GM18867 (cell line): ENCODE data around the gene SSX4B.
"Not testable (repeated sequence)": the region's sequence is repeated elsewhere in the genome, so short reads cannot be mapped to it uniquely, and the experiment has no call there.

Source experiments
- ATAC-seq: cut with Tn5 transposase; IDR thresholded peaks from one replicate; pipeline ENCODE4 v1.9.1; 2021; ENCODE audit warnings: mild to moderate bottlenecking, moderate library complexity; ENCODE audit not compliant: unreplicated experiment

SSX4B gene, protein sequence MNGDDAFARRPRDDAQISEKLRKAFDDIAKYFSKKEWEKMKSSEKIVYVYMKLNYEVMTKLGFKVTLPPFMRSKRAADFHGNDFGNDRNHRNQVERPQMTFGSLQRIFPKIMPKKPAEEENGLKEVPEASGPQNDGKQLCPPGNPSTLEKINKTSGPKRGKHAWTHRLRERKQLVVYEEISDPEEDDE

DNA sequence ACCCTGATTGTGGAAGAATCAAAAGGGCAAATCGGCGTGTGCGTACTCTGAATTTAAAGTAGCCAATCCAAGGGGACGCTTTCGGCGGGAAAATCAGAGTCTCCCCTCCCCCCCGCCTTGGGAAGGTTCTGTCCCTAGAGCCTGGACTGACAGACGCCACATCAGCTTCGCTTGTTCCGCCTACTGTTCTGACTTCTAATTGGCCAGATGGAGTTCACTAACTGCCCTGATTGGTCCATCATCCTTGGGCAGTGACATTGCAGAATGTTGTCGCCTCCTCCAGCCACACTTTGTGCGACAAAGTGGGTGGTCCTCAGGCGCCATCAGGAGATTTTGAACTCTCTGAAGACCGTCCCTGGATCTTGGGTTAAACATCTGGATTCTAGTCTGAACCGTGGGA lies at the start of gene SSX4B:
Gene SSX4B (minus strand): TSS at position 101 of the 400 bp plus-strand sequence. CDS start 588 bp downstream, outside the sequence.
- not testable (repeated sequence) for ATAC-seq

DNA sequence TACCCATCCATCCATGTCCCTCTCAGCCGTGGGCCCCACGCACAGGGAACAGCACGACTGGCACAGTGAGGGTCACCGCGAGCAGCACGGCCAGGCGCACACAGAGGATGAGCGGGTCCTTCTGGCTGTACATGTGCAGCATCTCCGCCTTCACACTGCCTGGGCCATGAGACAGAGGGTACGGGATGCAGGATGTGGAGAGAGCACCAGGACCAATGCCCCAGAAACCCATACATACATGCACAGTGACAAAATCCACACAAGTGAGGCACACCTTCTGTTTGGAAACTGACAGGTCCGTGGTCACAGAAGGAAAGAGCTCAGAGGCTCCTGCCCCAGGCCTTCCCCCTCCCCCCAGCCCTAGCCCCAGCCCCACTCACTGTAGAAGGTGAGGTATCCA lies 48.8 kb upstream of the SSX4B start:
- no peak for ATAC-seq

DNA sequence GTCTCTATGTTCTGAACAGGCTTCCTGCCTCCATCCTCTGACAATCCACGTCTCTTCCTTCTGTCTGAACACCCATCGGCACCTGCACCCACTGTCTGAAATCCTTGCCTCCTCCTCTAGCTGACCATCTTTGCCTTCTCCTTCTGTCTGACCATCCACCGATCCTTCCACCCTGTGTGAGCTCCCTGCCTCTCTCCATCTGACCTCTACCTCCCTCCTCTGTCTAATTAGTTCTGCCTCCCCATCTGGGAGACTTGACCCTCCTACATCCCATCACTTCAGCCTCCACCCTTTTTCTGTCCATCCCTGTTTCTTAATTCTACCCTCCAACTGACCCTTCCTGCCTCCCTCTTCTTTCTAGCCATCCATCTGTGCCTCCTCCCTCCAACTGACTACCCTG lies 48.3 kb upstream of the SSX4B start:
- ATAC-seq, result no peak

DNA sequence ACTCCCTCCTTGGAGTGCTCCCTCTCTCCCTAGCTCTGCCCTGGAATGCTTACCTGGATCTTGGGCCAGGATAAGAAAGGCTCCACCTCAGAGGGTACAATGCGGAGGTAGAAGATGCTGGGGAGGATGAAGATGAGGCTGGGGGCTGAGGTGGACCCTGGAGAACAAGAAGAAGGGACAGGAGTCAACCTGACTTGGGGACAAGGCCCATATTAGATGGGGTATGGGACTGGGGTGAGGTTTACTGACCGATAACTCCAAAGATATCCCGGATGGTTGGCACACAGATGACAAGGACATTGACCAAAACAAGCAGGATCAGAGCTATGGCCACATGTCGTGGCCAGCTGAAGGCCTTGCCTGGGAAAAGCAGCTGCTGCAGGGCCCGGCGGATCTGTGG lies 47.7 kb upstream of the SSX4B start:
- no peak for ATAC-seq

DNA sequence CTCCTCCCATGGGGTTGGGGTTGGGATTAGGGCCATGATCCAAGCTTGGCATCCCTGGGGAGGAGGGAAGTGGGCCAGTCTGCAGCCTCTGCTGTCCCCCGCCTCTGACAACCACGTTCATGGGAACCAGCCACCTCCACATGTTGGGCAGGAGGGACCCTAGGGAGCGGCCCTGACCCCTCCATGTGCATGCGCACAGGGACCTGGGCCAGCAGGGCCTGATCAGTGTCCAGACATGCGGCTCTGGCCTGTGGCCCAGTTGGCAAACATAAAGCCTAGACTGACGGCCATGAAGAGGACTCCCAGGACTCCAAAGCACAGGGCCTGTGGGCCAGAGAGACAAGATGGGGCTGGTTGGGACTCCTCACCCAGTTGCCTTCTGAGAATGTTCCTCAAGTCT lies 47.0 kb upstream of the SSX4B start:
- no peak for ATAC-seq

DNA sequence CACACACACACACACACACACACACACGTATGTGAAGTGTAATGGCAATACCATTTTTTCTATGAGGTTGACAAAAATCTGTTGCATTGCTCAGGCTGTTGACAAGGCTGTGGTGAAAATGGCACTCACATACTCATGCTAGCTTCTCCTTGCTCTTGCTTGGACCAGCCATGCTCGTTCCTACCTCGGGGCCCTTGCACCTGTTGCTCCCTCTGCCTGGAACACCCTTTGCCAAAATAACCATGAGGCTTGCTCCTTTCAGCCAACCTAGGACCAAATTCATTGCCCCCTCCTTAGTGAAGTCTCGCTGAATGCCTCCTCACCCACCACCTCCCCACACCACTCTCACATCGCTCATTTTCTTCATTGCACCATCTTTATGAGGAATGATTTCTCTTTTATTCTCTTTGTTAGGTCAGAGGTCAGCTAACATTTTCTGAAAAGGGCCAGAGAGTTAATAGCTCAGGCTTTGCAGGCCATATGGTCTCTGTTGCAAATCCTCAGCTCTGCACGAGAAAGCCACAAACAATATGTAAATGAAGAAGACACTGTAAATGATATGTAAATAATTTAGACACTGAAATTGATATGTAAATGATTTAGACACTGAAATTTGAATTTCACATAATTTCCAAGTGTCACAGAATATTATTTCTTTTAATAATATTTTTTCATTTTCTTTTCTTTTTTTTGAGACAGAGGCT lies 45.0 kb upstream of the SSX4B start:
- ATAC-seq, result no peak

DNA sequence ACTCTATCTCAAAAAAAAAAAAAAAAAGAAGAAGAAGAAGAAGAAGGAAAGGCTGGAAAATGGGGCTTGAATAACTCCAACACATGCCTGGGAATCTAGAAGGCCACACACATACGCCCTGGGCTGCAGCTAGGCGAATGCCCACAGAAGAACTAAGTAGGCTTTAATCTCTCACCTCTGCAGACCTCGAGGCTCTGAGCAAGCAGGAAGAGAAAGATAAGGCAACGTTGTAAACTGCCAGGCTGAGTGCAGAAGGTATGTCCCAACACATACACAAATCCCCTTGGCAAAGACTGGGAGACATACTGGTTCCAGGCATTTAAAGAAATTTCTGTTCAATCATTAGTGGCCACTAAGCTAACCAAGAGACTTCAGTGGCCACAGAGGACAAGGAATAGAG lies 39.9 kb upstream of the SSX4B start:
- no peak for ATAC-seq

DNA sequence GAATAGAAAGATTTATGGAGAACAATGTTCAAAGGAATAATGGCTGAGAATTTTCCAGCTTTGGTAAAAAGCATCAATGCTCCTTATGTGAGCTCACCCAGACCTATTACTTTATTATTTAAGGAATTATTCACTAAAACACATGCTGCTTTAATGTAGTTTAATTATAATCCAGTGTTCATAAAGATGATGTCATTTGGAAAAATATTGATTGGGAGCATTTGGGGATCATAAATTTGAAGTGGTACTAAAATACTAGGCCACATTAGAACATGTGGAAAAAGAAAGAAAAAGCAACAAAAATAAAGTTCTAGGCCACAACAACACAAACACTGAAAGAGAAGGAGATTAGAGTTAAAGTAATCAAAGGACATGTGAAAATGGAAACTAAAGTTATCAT lies 38.3 kb upstream of the SSX4B start:
- no peak for ATAC-seq

DNA sequence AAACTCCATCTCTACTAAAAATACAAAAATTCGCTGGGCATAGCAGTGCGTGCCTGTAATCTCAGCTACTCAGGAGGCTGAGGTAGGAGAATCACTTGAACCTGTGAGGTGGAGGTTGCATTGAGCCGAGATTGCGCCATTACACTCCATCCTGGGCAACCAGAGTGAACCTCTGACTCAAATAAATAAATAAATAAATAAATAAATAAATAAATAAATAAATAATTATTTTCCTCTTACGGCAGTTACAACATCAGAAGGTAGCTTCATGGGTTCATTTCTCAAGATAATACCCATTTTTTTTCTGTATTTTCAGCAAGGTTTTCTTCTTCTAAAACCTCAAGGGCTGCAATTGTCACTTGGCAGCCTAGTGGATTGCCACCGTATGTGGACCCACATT lies 35.4 kb upstream of the SSX4B start:
- not testable (repeated sequence) for ATAC-seq

DNA sequence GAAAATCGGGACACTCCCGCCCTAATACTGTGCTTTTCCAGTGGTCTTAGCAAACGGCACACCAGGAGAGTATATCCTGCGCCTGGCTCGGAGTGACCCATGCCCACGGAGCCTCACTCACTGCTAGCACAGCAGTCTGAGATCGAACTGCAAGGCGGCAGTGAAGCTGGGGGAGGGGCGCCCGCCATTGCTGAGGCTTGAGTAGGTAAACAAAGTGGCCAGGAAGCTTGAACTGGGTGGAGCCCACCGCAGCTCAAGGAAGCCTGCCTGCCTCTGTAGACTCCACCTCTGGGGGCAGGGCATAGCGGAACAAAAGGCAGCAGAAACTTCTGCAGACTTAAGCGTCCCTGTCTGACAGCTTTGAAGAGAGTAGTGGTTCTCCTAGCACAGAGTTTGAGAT lies 22.0 kb upstream of the SSX4B start:
- ATAC-seq, result not testable (repeated sequence)

DNA sequence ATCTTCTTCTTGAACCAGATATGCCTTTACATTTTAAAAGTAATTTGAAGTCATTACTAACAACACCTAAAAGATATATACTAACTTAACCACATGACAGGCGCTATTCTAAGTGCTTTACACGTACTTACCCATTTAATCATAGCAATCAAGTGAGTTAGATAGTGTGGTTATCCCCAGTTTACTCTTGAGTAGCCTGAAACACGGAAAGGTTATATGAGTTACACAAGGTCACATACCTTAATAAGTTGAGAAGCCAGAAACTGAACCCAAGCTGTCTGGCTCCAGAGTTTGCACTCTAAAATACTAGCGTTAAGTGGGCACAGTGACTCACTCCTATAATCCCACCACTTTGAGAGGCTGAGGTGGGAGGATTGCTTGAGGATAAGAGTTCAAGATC lies 18.4 kb upstream of the SSX4B start:
- not testable (repeated sequence) for ATAC-seq

DNA sequence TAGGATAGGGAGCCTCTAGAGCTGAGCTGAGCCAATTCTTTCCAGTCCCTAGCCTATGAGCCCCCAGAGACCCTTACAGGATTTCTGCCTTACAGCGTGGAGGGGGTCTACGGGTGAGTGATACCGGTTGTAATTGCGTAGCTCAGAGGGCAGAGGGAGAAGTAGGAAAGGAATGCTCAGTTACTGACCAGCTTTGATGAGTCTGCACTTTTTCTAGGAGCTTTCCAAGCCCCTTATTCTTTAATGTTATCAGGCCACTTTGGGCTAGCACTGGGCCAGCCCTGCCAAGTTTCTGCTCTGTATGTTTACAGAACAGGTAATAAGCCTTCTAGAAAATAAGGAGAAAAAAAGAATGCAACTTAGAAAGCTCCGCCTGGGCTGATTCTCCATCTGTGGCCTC lies 17.8 kb upstream of the SSX4B start:
- not testable (repeated sequence) for ATAC-seq

DNA sequence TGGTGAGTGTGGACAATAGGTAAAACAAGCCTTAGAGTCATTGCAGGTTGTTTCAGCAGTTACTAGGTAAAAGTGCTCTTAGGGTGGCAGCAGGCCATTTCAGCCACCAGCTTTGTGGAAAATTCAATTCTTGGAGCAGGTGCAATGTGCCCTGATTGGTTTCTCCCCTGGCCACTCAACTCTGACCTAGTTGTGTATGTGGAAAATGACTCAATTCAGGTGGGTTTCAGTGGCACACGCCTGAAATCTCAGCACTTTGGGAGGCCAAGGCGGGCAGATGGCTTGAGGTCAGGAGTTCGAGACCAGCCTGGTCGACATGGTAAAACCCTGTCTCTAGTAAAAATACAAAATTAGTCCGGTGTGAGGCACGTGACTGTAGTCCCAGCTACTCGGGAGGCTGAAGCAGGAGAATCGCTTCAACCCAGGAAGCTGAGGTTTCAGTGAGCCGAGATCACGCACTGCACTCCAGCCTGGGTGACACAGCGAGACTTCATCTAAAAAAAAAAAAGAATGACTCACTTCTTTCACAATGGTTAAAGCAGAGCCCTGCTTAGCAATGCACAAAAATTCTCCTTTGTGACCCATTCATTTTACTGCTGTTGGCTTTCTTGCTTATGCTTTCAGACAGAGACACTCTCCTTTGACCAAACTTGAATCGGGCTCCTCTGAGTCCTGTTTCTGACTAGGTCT lies 15.4 kb upstream of the SSX4B start:
- ATAC-seq, result not testable (repeated sequence)

DNA sequence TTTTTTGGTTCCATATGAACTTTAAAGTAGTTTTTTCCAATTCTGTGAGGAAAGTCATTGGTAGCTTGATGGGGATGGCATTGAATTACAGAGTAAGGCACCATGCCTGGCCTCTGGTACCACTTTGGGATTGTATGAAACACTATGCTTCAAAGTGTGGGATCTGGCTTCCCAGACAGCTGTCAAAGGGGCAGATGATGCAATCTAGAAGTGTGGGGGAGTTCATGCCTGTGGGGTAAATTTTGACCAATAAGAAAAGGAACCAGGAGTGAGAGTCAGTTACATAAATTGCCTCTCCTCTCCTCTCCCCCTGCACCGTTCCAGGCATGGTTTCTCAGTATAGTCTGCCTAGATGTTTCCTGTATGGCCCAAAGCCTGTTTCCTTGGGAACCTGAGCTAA lies 13.9 kb downstream of the SSX4B start:
- ATAC-seq, result not testable (repeated sequence)

DNA sequence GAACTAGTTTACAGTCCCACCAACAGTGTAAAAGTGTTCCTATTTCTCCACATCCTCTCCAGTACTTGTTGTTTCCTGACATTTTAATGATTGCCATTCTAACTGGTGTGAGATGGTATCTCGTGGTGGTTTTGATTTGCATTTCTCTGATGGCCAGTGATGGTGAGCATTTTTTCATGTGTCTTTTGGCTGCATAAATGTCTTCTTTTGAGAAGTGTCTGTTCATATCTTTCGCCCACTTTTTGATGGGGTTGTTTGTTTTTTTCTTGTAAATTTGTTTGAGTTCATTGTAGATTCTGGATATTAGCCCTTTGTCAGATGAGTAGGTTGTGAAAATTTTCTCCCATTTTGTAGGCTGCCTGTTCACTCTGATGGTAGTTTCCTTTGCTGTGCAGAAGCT lies 14.8 kb downstream of the SSX4B start:
- ATAC-seq, result not testable (repeated sequence)

DNA sequence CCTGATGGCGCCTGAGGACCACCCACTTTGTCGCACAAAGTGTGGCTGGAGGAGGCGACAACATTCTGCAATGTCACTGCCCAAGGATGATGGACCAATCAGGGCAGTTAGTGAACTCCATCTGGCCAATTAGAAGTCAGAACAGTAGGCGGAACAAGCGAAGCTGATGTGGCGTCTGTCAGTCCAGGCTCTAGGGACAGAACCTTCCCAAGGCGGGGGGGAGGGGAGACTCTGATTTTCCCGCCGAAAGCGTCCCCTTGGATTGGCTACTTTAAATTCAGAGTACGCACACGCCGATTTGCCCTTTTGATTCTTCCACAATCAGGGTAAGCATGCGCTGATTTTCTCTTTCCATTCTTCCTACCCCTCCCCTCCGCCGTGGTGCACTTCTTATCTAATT lies 28.5 kb downstream of the SSX4B start, which contains the start of gene SSX4:
Gene SSX4 (plus strand): TSS at position 301 of the 400 bp plus-strand sequence. CDS start 515 bp downstream, outside the sequence.
- ATAC-seq, result not testable (repeated sequence)

DNA sequence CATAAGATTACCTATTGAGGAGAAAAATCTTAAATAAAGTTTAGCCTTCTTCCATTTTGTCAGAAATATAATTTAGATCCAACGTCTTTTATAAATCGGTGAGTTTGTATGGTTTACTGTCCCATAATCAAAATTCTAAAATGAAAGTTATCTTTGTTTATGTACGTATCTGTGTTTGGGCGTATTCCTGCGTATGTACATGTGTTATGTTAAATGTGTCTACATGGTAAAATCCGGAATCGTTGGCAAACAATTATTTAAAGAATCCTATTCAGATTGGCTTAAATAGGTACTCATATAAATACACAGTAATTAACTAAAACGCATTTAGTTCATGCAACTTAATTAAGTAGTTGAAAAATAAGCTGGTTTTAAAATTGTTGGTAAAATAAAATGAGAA lies 41.4 kb downstream of the SSX4B start:
- ATAC-seq, result not testable (repeated sequence)

DNA sequence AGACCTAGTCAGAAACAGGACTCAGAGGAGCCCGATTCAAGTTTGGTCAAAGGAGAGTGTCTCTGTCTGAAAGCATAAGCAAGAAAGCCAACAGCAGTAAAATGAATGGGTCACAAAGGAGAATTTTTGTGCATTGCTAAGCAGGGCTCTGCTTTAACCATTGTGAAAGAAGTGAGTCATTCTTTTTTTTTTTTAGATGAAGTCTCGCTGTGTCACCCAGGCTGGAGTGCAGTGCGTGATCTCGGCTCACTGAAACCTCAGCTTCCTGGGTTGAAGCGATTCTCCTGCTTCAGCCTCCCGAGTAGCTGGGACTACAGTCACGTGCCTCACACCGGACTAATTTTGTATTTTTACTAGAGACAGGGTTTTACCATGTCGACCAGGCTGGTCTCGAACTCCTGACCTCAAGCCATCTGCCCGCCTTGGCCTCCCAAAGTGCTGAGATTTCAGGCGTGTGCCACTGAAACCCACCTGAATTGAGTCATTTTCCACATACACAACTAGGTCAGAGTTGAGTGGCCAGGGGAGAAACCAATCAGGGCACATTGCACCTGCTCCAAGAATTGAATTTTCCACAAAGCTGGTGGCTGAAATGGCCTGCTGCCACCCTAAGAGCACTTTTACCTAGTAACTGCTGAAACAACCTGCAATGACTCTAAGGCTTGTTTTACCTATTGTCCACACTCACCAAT lies 43.9 kb downstream of the SSX4B start:
- not testable (repeated sequence) for ATAC-seq

DNA sequence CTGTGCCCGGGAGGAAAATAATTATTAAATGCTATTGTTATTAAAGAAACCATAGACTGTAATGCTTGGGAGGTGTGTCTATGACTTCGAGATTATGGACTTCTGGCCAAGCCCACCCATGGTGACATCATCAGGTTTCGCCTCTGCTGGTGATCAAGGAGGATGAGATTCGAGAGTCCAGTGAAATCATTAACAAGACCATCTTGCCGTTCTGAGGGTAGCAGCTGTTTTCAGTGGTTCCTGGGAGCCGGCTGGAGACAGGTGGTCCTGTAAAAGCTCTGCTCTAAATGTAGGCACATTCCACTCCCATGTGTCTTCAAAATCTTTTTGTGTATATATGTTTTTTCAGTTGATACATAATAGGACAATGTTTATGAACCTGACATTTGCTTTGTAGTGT lies 52.5 kb downstream of the SSX4B start:
- not testable (repeated sequence) for ATAC-seq

DNA sequence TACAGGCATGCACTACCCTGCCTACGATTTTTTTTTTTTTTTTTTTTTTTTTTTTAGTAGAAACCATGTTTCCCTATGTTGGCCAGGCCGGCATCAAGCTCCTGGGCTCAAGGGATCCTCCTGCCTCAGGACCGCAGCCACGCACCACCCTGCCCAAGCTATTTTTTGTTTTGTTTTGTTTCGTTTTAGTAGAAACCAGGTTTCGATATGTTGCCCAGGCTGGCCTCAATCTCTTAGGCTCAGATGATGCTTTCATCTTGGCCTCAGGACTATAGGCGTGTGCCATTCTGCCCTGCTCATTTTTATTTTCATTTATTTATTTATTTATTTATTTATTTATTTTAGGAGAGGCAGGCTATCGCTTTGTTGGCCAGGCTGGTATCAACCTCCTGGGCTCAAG lies 54.1 kb downstream of the SSX4B start:
- no peak for ATAC-seq
